PC-9 (cell line): Measurements from ENCODE around the gene WNT16.

ENCODE experiments used
- EZH2 ChIP-seq: fragments of 200-600 bp; sonication (generic); IDR thresholded peaks from 2 replicates; pipeline ENCODE4 v1.8.0; 2017; ENCODE audit warnings: antibody characterized with exemption, low read depth
- TF ChIP-seq, protein P1 (sequence below): fragments of 200-600 bp; sonication (generic); conservative IDR thresholded peaks from 2 replicates; pipeline ENCODE4 v1.6.1; 2017; ENCODE audit warnings: mixed run types, antibody characterized with exemption, mild to moderate bottlenecking, moderate library complexity

- TF ChIP-seq, protein P1, sequence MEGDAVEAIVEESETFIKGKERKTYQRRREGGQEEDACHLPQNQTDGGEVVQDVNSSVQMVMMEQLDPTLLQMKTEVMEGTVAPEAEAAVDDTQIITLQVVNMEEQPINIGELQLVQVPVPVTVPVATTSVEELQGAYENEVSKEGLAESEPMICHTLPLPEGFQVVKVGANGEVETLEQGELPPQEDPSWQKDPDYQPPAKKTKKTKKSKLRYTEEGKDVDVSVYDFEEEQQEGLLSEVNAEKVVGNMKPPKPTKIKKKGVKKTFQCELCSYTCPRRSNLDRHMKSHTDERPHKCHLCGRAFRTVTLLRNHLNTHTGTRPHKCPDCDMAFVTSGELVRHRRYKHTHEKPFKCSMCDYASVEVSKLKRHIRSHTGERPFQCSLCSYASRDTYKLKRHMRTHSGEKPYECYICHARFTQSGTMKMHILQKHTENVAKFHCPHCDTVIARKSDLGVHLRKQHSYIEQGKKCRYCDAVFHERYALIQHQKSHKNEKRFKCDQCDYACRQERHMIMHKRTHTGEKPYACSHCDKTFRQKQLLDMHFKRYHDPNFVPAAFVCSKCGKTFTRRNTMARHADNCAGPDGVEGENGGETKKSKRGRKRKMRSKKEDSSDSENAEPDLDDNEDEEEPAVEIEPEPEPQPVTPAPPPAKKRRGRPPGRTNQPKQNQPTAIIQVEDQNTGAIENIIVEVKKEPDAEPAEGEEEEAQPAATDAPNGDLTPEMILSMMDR, result no peak
- TF ChIP-seq EZH2, result no peak
Measured at GRCh38 chr7:121371883-121372282, 43.1 kb downstream of the WNT16 start.
